HCT116 (cell line): ENCODE results near the gene FCAMR. TPM values are rescaled to one million over a fixed set of nuclear protein-coding genes. Genes with fewer than 3 reads are reported as not detected.

Source experiments
- ATAC-seq: fragments of 200-7000 bp; cut with Tn5 transposase; 2 replicates; pipeline ENCODE4 v1.9.1; 2020; ENCODE audit warnings: mild to moderate bottlenecking, moderate library complexity
- BruUV-seq: library from RNA; stranded (reverse); fragments of 400-500 nt; replicated peaks from 2 replicates; lab custom pipeline; 2021; lab: Mats Ljungman, UMichigan
- CTCF ChIA-PET: fragments of 300-600 bp; sonication (Branson Sonifier 250); formaldehyde crosslinking; loops from one replicate; lab custom pipeline; 2021; ENCODE audit warnings: antibody characterized with exemption; lab: Charles Lee
- POLR2A ChIA-PET: fragments of 300-600, 350-600 bp; sonication (Branson Sonifier 250); formaldehyde crosslinking; loops from one replicate; lab custom pipeline; 2021; ENCODE audit warnings: antibody characterized with exemption; lab: Charles Lee
- RAD21 ChIA-PET, 2 experiments: fragments of 300-600 bp; sonication (Branson Sonifier 250); formaldehyde crosslinking; loops; one replicate each; lab custom pipeline; 2023; ENCODE audit warnings: low total read pairs in 2 of 2; ENCODE audit not compliant: uncharacterized antibody in 2 of 2, unreplicated experiment in 2 of 2, low non-redundant PET in 1 of 2; lab: Charles Lee
- DNase-seq: peaks from one replicate; pipeline ENCODE4 v3.0.0-alpha.2; 2010; ENCODE audit warnings: low read depth, low spot score
- H2AFZ ChIP-seq: fragments of 200-600 bp; shearing (Covaris generic), sonication (generic); 2 replicates; pipeline ENCODE4 v1.6.1; 2017; ENCODE audit warnings: low read depth, mixed run types, mixed read lengths, antibody characterized with exemption, low read length; ENCODE audit not compliant: poor library complexity, severe bottlenecking
- H3K27ac ChIP-seq: 2 replicates; pipeline ENCODE4 v1.5.1; 2012; ENCODE audit warnings: low read depth, low read length
- H3K27me3 ChIP-seq: fragments of 200-600 bp; sonication (generic); 2 replicates; pipeline ENCODE4 v1.6.1; 2016; ENCODE audit warnings: mixed run types, low read length, mixed read lengths; ENCODE audit not compliant: insufficient read depth
- H3K36me3 ChIP-seq, 2 experiments: fragments of 200-500 bp in 1 of 2; fragments of 200-600 bp in 1 of 2; sonication (Bioruptor generic) in 1 of 2; sonication (generic) in 1 of 2; 2 replicates each; pipeline versions ENCODE4 v1.5.1 to v1.6.1; 2014 to 2016; ENCODE audit warnings: low read length in 2 of 2, inconsistent platforms in 1 of 2, mixed read lengths in 1 of 2, mixed run types in 1 of 2; ENCODE audit not compliant: insufficient read depth in 2 of 2, control insufficient read depth in 1 of 2
- H3K4me1 ChIP-seq, 2 experiments: fragments of 200-600 bp in 1 of 2; sonication (generic) in 1 of 2; 2 replicates each; pipeline versions ENCODE4 v1.5.1 to v1.6.1; 2012 to 2017; ENCODE audit warnings: low read length in 2 of 2, inconsistent platforms in 1 of 2, mild to moderate bottlenecking in 1 of 2, mixed read lengths in 1 of 2, mixed run types in 1 of 2, moderate library complexity in 1 of 2; ENCODE audit not compliant: insufficient read depth in 2 of 2, control insufficient read depth in 1 of 2
- H3K4me2 ChIP-seq: fragments of 200-600 bp; sonication (generic); 2 replicates; pipeline ENCODE4 v1.6.1; 2017; ENCODE audit warnings: mixed run types, low read length, mixed read lengths
- H3K4me3 ChIP-seq, 2 experiments: fragments of 200-600 bp in 1 of 2; sonication (generic) in 1 of 2; replicated peaks in 1 of 2; 2 replicates each; pipeline ENCODE4 v1.5.1; 2011 to 2016; ENCODE audit warnings: low read length in 2 of 2, control low read depth in 1 of 2, low read depth in 1 of 2, mild to moderate bottlenecking in 1 of 2, mixed read lengths in 1 of 2, mixed run types in 1 of 2
- H3K79me2 ChIP-seq: fragments of 200-600 bp; sonication (generic); 2 replicates; pipeline ENCODE4 v1.6.1; 2017; ENCODE audit warnings: mild to moderate bottlenecking, mixed run types, low read length, moderate library complexity, mixed read lengths; ENCODE audit not compliant: insufficient read depth
- H3K9ac ChIP-seq: fragments of 200-600 bp; sonication (generic); 2 replicates; pipeline ENCODE4 v1.6.1; 2016; ENCODE audit warnings: low read length, mixed read lengths
- H3K9me2 ChIP-seq: fragments of 200-600 bp; sonication (generic), shearing (Covaris generic); 2 replicates; pipeline ENCODE4 v1.6.1; 2017; ENCODE audit warnings: mixed run types, mild to moderate bottlenecking, moderate library complexity; ENCODE audit not compliant: insufficient read depth
- H3K9me3 ChIP-seq, 2 experiments: fragments of 200-500 bp in 1 of 2; fragments of 200-600 bp in 1 of 2; sonication (Bioruptor generic) in 1 of 2; sonication (generic) in 1 of 2; 2 replicates each; pipeline ENCODE4 v1.6.1; 2014 to 2017; ENCODE audit warnings: low read length in 2 of 2, mixed read lengths in 2 of 2, inconsistent platforms in 1 of 2, low read depth in 1 of 2, mild to moderate bottlenecking in 1 of 2, mixed run types in 1 of 2, moderate library complexity in 1 of 2; ENCODE audit not compliant: control insufficient read depth in 1 of 2, insufficient read depth in 1 of 2
- H4K20me1 ChIP-seq: fragments of 200-600 bp; sonication (generic), shearing (Covaris generic); 2 replicates; pipeline ENCODE4 v1.6.1; 2017; ENCODE audit warnings: mixed run types, mild to moderate bottlenecking, moderate library complexity; ENCODE audit not compliant: insufficient read depth
- ATF3 ChIP-seq: IDR thresholded peaks from 2 replicates; pipeline ENCODE4 v1.6.1; 2012
- CEBPB ChIP-seq: IDR thresholded peaks from 2 replicates; pipeline ENCODE4 v1.6.1; 2012; ENCODE audit warnings: low read depth
- EGR1 ChIP-seq: IDR thresholded peaks from 2 replicates; pipeline ENCODE4 v1.6.1; 2012; ENCODE audit warnings: low read depth
- EZH2 ChIP-seq: fragments of 200-600 bp; sonication (generic); IDR thresholded peaks from 2 replicates; pipeline ENCODE4 v1.6.1; 2017; ENCODE audit warnings: antibody characterized with exemption, mixed run types
- EZH2phosphoT487 ChIP-seq: fragments of 200-600 bp; IDR thresholded peaks from 2 replicates; pipeline ENCODE4 v1.6.1; 2018; ENCODE audit warnings: antibody characterized with exemption, borderline replicate concordance
- FOSL1 ChIP-seq: IDR thresholded peaks from 2 replicates; pipeline ENCODE4 v1.6.1; 2012; ENCODE audit warnings: low read depth
- MAX ChIP-seq: IDR thresholded peaks from 2 replicates; pipeline ENCODE4 v1.6.1; 2012
- RAD21 ChIP-seq: IDR thresholded peaks from 2 replicates; pipeline ENCODE4 v1.6.1; 2012; ENCODE audit warnings: low read depth, mild to moderate bottlenecking
- SIN3A ChIP-seq: IDR thresholded peaks from 2 replicates; pipeline ENCODE4 v1.6.1; 2012; ENCODE audit warnings: low read depth
- SP1 ChIP-seq: IDR thresholded peaks from 2 replicates; pipeline ENCODE4 v1.6.1; 2012; ENCODE audit warnings: low read depth
- ZBTB33 ChIP-seq: IDR thresholded peaks from 2 replicates; pipeline ENCODE4 v1.6.1; 2011; ENCODE audit warnings: mild to moderate bottlenecking, low read length, moderate library complexity; ENCODE audit not compliant: insufficient replicate concordance; ENCODE audit errors: extremely low read depth
- ZNF274 ChIP-seq: fragments of 200-500 bp; sonication (Bioruptor generic); IDR thresholded peaks from 2 replicates; pipeline ENCODE4 v1.6.1; 2014; ENCODE audit warnings: mild to moderate bottlenecking, low read depth, low read length, inconsistent platforms
- intact Hi-C: fragments of 100-400 bp; cut with micrococcal nuclease; formaldehyde crosslinking; loops from 2 replicates; pipeline ENCODE4 v1.10.0; 2022
- total RNA-seq: library from RNA; stranded (reverse); gene quantifications from one replicate; pipeline ENCODE4 v1.2.1, GENCODE V29; 2021; ENCODE audit not compliant: unreplicated experiment

The FCAMR gene
- total RNA-seq, 1 experiment from 2014 or later = not detected

- CTCF ChIA-PET = no interaction called here
- Histone ChIP-seq H3K27me3 (peaks cover 11% of the 10 kb centered on the region; the same call in 1 of the 2 replicates), H3K79me2 (no peaks in the 10 kb centered on the region), H2AFZ (no peak overlapping the region), H3K4me3 (no peak overlapping the region), H3K4me1 (no peaks in the 10 kb centered on the region), H3K36me3 (no peaks in the 10 kb centered on the region), H3K9ac (no peak overlapping the region), H3K27ac (no peak overlapping the region), H4K20me1 (no peaks in the 10 kb centered on the region), H3K4me2 (no peak overlapping the region), H3K9me2 (no peaks in the 10 kb centered on the region), H3K9me3 (no peaks in the 10 kb centered on the region)
- RAD21 ChIA-PET = no interaction called here
- BruUV-seq = no TSS peak
- intact Hi-C loops = no loop called here
- POLR2A ChIA-PET = no interaction called here
- no peak for TF ChIP-seq MAX
- TF ChIP-seq FOSL1 = no peak
- no peak for DNase-seq
- ATAC-seq = no peak
These were observed 29.7 kb downstream of the FCAMR start for GRCh38 chr1:206940588-206940936.

- no peaks in the 10 kb centered on the region for H4K20me1 ChIP-seq
- no peak overlapping the region for H3K4me2 ChIP-seq
- no peak overlapping the region for H3K27ac ChIP-seq
- no peaks in the 10 kb centered on the region for H3K79me2 ChIP-seq
- DNase-seq (no peak), ATAC-seq (no peak)
- no peak overlapping the region for H3K4me3 ChIP-seq
- no peaks in the 10 kb centered on the region for H3K9me3 ChIP-seq
- RAD21 ChIA-PET = no interaction called here
- H3K9me2 ChIP-seq = no peaks in the 10 kb centered on the region
- POLR2A ChIA-PET = no interaction called here
- intact Hi-C loops = no loop called here
- no peak overlapping the region for H3K9ac ChIP-seq
- H3K36me3 ChIP-seq = no peaks in the 10 kb centered on the region
- CTCF ChIA-PET = no interaction called here
- TF ChIP-seq FOSL1 = no peak
- TF ChIP-seq SIN3A = no peak
- no peak for TF ChIP-seq RAD21
- no peak for TF ChIP-seq CEBPB
- no peak for TF ChIP-seq SP1
- TF ChIP-seq EZH2phosphoT487 = no peak
- no peak for TF ChIP-seq EZH2
- no peak for TF ChIP-seq ZBTB33
- TF ChIP-seq ZNF274 = no peak
- no peak for TF ChIP-seq EGR1
- no peak for TF ChIP-seq ATF3
- H3K4me1 ChIP-seq = no peaks in the 10 kb centered on the region
- peaks cover 9% of the 10 kb centered on the region; the same call in 1 of the 2 replicates for H3K27me3 ChIP-seq
- H2AFZ ChIP-seq = no peak overlapping the region
- BruUV-seq = no TSS peak
These were observed 30.2 kb downstream of the FCAMR start for GRCh38 chr1:206939841-206940587.
